Myocyte (in vitro differentiated cells): ENCODE data around the gene RCC1. TPM values are rescaled to one million over a fixed set of nuclear protein-coding genes. Genes with fewer than 3 reads are reported as not detected.
"Not testable (repeated sequence)": the region's sequence is repeated elsewhere in the genome, so short reads cannot be mapped to it uniquely, and the experiment has no call there.

ENCODE experiments used
- DNase-seq: peaks from one replicate; pipeline ENCODE4 v3.0.0-alpha.2; 2012; ENCODE audit warnings: low read depth
- total RNA-seq: library from RNA; depleted of rRNA; stranded (reverse); fragments of >200 nt; gene quantifications from 2 replicates; pipeline ENCODE4 v1.2.3, GENCODE V29; 2014

RCC1 gene
- total RNA-seq, 1 donor from 2014 or later: 24.1 TPM

- DNase-seq: not testable (repeated sequence)
Observed at GRCh38 chr1:28586585-28587391, 80.9 kb downstream of the RCC1 start.

Other genes with a start within 250 kb of the RCC1 start
- 18.0 and 18.5 TPM in 2 replicates for gene SESN2, start 246.5 kb upstream of the RCC1 start, total RNA-seq
- gene MED18, start 177.0 kb upstream of the RCC1 start, total RNA-seq: 9.2 and 15.2 TPM in 2 replicates
- gene PHACTR4, start 136.3 kb upstream of the RCC1 start, total RNA-seq: 13.0 and 13.2 TPM in 2 replicates
- gene TRNAU1AP, start 47.0 kb downstream of the RCC1 start, total RNA-seq: 16.8 and 23.0 TPM in 2 replicates
- gene RAB42, start 86.2 kb downstream of the RCC1 start, total RNA-seq: 1.2 and 2.0 TPM in 2 replicates
- gene TAF12, start 137.0 kb downstream of the RCC1 start, total RNA-seq: 44.7 and 58.6 TPM in 2 replicates
- not detected in 2 replicates for gene RNU11, start 142.6 kb downstream of the RCC1 start, total RNA-seq
- 6.2 and 7.9 TPM in 2 replicates for gene GMEB1, start 162.7 kb downstream of the RCC1 start, total RNA-seq
- 59.5 and 66.6 TPM in 2 replicates for gene YTHDF2, start 230.9 kb downstream of the RCC1 start, total RNA-seq